Measurements from ENCODE around the gene POP4. TPM values are rescaled to one million over a fixed set of nuclear protein-coding genes. Genes with fewer than 3 reads are reported as not detected.

POP4 gene
- total RNA-seq, 1 donor from 2014 or later = 66.4 TPM

DNA sequence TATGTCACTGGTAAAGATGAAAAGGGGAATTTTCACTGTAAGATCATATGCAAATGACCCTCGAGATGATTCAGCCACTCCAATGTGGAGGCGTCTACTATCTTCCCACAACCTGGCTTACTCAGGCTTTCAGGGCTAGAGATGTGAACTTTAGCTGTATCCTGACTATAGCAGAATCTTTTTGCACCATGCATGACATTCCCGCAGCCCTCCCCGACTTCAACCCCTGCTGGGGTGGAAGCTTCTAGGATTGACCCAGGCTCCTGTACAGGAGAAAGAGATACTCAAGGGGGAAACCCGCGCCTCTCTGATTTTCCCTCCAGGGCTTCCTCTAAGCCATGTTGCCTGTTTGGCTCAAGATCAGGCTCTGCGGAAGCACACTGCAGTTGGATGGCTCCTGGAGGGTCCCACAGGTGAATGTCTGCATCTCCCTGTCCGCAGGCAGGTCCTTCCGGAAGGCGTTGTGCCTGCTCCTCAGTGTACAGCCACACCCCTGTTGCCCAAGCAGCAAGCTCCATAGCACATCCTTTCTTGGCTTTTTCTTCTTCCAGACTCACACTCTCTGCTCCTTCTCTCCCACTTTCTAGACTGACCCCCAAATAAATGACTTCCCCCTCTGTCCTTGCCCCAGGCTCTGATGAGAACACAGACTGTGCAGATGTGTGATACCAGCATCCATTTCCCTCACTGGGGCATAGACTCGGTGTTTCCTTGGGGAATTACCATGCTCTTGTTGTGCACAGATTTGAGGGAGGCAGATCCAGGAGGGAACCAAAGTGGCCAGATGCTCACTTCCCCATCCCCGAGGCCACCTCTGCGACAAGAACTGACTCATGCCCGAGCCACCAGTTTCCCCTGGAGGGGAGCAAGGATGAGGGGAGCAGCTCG is 29.1 kb upstream of the POP4 start:
- peak; percentile 6 for DNase-seq (ENCODE audit: low read depth)

DNA sequence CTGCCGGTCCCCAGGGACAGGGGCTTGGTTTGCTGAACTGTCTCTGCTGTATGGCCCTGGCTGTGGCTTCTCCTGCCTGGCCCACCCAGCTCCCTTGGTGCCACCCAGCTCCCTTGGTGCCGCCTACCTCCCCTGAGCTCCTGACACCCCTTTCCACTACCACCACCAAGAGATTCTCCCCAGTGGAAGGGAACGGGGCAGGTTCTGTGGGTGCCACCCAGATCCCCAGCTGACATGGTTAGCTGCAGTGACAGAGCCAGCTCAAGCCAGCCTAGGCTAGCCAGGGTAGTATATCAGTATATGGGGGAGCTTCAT is 28.5 kb upstream of the POP4 start:
- DNase-seq (ENCODE audit: low read depth) = no peak

DNA sequence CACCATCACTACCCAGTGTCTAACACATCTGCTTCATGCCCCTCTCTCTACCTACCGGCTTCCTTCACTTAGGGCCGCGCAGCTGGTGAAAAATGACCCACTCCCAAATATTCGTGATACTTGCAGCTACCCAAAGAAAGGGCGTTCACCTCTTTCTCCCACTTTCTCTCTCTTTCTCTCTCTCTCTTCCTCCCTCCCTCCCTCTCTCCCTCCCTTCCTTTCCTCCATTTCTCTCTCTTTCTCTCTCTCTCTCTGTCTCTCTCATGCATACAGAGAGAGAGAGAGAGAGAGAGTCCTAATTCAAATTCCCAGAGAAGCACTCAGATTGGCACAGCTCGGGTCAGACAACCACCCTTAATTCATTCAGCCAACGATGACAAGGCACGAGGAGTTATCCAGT is 27.7 kb upstream of the POP4 start:
- DNase-seq (ENCODE audit: low read depth) = no peak

DNA sequence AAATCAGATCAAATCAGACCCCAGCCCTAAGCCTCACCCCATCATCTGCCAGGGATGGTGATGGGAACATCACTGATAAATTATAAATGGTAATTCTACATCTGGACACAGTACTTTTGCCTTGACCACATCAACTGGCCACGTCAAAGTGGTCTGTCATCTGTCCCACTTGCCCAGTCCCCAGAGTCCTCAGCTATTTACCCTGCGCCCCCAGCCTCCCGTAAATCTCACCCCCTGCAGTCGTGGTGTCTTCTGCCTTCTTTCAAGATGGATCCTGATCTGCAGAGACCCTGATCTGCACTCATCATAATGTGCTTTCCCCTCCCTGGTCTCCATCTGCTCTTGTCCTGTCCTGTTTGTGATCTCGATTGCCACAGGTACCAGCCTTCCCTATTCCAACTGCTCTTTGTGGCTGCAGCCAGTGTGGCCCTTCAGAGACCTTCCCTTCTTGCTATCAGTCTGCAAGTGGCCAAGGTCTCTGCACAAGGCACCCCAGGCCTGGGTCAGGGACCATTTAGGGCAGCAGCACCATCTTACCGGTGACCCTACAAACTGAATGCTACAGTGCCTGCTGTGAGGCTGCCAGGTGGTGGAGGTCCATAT is 26.7 kb upstream of the POP4 start:
- DNase-seq (ENCODE audit: low read depth) = no peak

DNA sequence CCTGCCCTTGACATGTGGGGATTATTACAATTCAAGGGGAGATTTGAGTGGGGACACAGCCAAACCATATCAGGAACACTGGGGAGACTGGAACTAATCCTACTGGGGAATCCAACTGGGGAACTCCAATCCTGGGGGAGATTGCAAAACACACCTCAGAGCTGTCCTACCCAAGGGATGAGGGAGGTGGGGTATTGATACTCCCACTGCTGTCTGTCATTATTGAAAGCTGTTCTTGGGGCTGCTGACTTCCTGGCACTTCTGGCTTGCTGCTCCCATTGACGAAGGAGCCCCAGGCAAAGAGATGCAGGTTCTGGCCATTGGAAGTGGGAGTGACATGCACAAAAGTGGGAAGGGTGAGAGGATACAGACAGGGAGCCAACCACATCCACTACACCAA is 24.7 kb upstream of the POP4 start:
- no peak for DNase-seq (ENCODE audit: low read depth)

DNA sequence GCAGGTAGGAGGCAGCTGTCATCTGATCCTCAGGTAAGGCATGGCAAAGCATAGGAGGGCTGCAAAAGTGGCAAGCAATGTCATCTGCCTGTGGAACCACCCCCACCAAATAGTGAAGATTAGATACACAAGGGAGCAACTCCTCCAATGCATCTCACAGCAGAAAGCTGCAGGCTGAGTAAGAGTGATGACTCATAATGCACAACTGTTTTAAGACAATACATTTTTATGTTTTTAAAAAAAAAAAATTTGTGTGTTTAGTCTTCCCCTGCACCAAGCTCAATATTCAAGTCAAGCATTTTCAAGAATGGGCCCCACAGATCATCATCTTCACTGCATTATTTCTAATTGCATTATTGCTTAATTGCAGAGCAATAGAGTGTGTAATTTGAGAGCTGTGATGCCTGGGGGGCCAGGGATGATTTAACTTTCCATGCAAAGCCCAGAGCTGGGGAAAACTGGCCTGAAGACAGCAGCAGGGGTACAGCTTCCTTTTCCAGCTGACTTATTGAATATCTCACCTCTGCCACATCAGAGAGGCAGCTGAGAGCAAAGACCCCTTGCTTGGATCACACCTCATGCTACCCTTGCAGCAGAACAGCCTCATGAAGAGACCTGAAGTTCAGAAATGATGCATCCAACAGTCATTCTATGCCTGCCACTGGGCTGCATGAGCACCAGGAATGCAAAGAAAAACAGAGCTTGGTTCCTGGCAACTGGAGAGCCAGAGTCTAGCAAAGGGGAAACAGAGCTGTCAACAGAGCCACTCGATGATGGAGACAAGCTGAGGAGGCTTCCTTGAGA is 22.7 kb upstream of the POP4 start:
- no peak for DNase-seq (ENCODE audit: low read depth)

DNA sequence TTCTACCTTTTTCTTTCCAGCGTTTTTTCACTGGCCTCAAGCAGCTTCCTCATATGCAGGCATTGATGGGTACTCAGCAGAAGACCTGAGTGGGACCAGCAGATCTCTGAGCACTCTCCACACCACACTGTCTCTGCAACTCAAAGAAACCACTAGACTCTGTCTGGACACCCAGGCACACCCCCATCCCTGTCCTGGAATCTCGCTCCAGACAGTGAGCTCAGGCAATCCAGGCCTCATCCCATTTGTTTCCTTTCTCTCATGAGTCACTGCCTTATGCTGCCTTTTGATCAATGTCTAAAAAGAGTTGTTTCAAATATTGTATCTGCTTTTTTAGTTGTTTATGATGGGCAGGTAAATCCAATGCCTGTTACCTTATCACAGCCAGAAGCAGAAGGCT is 19.7 kb upstream of the POP4 start:
- DNase-seq (ENCODE audit: low read depth) = no peak

DNA sequence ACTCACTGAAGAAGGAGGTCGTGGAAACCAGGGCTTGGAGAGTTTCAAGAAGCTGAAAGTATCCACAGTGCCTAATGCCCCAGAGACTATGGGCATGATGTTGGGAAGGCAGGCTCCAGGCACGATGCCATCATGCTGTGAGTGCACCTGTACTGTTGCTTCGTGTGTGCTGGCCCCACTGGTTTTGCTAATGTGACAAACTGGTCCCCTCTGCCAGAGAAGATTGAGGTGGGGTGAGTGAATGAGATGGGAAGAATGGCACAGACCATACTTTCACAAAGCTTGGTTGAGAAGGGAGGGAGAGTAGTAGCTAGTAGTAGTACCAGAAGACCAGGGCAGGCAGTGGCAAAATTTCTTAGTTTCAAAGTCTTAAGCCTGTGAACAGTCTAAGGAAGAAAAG is 19.0 kb upstream of the POP4 start:
- DNase-seq (ENCODE audit: low read depth) = no peak

DNA sequence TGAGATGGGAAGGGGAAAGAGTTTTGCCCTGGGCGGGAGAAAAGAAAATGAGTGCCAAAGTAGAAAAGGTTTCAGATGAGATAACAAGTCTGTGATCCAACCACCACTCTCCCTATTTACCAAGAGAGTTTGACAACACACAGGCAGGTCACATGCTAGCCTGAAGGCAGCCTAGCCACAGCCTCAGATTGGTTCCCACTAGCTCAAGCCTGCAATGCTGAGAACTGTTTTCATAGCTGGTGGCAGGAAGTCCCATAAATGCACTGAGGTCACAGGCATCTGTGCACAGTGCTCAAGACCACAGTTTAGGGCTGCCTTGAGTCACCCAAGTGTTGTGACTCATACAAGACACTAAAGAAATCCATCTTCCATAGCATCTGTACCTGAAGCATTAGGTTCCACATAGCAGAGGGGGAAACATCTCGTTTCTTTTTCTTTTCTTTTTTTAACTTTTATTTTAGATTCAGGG is 18.5 kb upstream of the POP4 start:
- peak; percentile 30 for DNase-seq (ENCODE audit: low read depth)

DNA sequence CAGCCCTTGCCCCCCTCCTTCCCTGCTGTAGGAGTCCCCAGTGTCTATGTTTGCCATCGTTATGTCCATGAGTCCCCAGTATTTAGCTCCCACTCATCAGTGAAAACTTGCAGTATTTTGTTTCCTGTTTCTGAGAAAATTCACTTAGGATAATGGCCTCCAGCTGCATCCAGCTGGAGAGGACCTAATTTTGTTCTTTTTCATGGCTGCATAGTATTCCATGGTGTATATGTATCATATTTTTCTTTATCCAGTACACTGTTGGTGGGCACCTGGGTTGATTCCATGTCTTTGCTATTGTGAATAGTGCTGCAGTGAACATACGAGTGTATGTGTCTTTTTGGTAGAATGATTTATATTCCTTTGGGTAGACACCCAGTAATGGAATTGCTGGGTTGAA is 18.0 kb upstream of the POP4 start:
- DNase-seq (ENCODE audit: low read depth) = no peak

DNA sequence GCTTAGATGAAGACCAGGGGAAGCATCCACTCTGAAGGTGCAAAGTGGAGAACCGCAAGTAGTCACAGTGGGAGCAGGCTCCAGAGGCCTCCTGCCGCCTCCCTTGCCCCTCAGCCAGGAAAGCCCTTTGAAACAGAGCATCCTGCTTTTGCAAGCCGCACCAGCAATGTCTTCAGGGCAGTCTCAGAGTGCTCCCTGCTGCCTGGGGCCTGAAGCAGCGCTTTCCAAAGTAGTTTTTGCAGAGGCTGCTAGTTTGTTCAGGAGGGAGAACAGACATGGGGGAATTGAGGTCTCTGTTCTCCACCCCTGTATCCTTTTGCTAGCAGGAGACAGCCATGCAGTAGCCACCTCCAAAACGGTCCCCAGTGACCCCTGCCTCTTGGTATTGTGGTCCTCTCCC is 15.8 kb upstream of the POP4 start:
- DNase-seq (ENCODE audit: low read depth) = no peak

DNA sequence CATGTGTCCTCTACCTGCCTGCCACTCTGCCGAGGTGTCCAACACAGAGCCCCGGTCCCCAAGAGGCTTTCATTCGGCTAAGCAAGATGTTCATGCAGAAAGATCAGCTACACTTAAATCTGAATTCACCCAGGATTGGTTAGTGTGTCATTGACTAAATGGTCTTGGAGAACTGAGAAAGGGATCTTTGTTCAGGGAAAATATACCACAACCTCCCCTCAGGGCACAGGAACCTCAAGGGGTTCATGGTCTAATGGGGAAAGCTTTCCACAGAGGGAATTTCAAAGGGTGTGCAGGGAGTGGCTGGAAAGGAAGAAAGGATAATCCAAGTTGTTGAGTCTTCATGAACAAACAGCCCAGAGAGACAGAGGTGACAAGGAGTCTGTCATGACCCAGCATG is 14.4 kb upstream of the POP4 start:
- no peak for DNase-seq (ENCODE audit: low read depth)

DNA sequence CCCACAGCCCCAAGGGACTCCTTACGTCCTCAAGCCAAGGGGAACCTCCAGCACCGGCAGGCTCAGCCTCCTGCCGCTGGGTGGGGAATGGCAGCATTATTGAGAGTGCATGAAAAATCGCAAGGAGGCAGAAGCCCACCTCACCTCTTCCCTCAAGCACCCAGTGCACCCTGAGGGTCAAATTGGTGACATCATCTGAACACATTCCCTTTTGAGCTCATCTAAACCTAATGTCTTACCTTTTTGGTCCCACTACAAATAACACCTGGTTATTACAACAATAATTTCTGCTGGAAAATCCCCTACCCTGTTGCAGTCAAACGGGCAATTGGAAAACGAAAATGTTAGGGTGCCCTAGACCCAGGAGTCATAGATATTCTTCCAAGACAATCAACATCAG is 12.2 kb upstream of the POP4 start:
- no peak for DNase-seq (ENCODE audit: low read depth)

DNA sequence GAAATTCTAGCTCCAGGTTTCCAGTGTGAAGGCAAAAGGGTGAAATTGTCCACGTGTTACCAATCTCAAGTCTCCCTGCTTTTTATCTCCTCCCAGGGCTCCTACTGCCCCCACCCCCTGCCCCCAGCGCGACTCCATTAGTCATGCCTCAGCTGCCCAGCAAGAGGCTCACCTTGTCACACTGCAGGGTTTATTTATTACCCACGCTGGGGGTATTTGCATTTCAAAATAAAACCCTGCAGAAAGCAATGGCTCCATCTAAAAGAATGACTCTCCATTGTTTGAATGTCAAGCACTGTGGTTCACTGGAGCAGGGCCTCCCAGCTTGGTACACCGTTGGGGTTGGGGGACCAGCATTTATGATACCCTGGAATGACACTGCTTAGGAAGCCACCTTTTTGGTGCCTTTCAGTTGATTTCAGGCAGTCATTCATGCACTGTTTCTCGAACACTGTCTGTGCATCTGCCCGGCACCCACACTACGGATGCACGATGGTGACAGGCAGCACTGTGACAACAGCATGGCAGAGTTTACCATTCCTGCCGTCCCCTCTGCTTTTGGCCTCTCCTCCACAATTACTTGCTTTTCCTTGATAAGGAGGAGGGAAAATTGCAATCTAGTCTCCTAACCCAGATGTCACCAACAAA is 9.9 kb upstream of the POP4 start:
- peak; percentile 55 for DNase-seq (ENCODE audit: low read depth)

DNA sequence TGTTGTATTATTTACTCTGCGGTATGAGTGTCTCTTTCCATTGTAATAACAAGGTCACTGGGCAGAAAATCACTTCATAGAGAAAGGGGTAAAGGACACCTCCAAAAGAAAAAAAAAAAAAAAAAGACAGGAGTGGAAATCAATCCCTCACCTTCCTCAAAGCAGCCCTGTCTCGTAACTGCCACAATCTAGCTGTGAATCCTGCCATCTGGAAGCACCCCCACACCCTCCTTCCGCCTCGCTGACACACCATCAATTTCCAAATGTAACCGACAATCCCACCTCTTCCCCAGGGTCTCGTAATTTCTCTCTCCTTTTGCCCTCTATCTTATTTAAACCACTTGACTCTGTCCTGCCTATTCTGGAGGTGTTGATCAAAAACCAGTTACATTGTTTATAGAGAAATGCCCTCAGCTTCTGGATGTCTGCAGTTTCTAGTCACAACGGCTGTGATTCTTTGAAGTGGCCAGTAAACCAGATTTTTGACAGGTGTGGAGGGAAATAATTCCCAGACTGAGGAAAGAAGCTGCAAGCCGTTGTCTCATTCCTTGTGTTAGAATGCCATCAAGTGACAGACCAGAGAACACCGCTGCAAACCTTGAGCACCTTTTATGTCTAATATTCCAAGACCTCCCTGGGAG is 9.1 kb upstream of the POP4 start:
- DNase-seq (ENCODE audit: low read depth) = peak; percentile 28

DNA sequence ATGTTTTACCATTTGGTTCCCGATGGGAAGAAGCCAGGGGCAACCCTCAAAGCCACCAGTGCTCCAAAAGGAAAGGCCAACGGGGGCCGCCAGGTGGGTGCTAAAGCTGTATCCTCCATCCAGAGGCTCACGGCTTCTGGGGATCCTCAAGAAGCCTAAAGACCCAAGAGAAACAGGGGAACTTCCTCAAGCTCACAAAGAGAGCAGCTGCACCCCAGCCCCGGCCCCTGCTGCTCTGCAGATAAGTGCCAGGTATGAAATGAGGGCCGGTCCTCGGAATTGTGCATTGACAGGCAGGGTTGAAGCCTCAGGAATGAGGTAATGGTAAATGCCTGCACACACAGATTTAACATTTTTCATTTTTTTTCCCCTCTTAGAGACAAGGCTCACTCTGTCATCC is 8.0 kb upstream of the POP4 start:
- no peak for DNase-seq (ENCODE audit: low read depth)

DNA sequence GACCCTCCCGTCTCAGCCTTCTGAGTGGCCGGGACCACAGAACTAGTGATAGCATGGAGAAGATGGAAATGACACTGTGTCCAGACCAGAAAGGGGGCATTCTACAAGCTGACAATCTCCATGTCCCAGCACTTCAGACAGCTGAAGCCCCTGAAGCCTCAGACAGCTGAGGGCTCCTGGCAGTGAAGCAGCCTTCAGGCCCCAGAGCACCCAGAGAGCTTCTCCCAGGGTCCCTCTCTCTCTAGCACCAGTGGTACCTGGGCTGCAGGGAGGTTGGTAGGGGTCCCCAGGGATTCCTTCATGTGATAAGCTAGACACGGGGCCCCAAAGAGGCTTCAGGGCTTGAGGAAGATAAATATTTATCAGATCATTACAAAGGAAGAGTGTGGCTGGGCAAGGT is 7.6 kb upstream of the POP4 start:
- DNase-seq (ENCODE audit: low read depth) = no peak

DNA sequence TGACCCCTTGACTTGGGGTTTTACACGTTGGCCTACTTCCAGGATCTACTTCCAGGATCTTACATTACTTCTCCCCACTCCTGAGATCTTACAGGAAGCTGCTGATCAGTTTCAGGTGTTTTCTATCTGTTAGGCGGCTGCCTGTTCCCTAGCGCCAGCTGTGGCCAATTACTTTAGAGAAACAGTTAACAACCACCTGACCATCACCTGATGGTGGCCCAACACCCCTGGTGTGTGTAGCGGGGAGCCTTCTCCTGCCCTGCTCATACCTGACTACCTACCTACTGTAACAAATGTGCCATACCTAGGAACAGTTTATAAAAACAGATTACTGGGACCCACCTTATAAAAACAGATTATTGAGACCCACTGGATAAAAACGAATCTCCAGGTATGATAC is 2.8 kb upstream of the POP4 start:
- DNase-seq (ENCODE audit: low read depth) = no peak

DNA sequence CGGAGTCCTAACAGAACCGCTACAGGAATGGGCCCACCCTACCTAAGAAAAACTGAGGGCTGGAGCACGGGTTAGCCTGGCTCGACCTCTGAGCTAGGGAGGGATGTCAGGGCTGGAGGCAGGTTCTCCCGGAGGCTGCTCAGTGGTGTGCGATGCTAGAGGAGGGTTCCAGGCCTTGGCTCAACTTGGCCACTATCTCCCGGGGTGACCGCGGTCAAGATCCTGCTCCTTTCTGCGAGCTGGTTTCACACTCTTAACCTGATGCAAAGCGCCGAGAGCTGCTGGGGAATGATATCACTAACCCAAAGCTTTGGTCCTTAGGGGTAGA is 301 bp downstream of the POP4 start:
- no peak for DNase-seq (ENCODE audit: low read depth)

DNA sequence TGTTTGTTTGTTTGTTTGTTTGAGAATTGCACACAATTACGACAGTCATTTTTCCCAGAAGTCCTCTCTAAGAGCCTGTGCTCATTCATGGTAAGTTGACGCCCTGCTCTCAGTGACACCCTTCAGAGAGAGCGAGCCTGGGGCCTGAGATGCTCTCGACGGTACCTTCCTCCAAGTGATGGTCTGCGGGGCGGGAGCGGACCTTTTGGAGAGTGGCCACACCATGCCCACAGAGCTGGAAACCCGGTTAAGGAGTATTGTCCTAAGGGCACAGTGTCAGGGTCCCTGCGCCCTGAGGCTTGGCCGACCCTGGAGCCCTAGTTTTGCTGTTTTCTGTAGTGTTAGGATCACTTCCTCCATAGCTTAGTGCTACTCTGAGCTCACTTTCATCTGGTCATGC is 3.6 kb downstream of the POP4 start:
- no peak for DNase-seq (ENCODE audit: low read depth)

DNA sequence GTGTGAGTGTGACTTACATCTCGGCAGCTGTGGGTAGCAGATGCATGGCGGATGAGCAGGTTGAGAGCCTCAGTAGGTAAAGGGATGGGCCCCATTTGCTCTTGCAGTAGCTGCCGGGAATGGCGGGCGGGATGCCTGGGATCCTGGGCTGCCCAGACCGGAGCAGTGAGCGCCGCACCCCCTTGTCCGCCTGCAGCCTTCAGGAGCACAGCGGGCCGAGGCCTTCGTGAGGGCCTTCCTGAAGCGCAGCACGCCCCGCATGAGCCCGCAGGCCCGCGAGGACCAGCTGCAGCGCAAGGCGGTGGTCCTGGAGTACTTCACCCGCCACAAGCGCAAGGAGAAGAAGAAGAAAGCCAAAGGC is 4.1 kb downstream of the POP4 start:
- no peak for DNase-seq (ENCODE audit: low read depth)
